ENCODE results near the gene SLC6A5. TPM values are rescaled to one million over a fixed set of nuclear protein-coding genes. Genes with fewer than 3 reads are reported as not detected.

SLC6A5 gene
- total RNA-seq, 2 experiments from 2014 or later, result not detected

DNA sequence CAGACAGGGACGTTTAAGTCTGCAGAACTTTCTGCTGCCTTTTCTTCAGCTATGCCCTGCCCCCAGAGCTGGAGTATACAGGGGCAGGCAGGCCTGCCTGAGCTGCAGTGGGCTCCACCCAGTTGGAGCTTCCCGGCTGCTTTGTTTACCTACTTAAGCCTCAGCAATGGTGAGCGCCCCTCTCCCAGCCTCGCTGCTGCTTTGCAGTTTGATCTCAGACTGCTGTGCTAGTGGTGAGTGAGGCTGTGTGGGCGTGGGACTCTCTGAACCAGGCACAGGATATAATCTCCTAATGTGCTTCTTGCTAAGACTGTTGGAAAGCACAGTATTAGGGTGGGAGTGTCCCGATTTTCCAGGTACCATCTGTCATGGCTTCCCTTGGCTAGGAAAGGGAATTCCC lies 108.5 kb downstream of the SLC6A5 start:
- Histone ChIP-seq H3K9me3 (ENCODE audit: control insufficient read depth in 1 of 2, insufficient read depth in 1 of 2, low read length in 2 of 2) (peaks cover 0 to 6% of the 10 kb centered on the region in 2 experiments), H3K27ac (ENCODE audit: low read depth in 1 of 2, low read length in 2 of 2) (no peak overlapping the region), H3K27me3 (ENCODE audit: control insufficient read depth in 1 of 2, insufficient read depth in 2 of 2, low read length in 2 of 2) (no peaks in the 10 kb centered on the region), H3K36me3 (ENCODE audit: insufficient read depth, low read length) (no peaks in the 10 kb centered on the region), H3K4me1 (ENCODE audit: insufficient read depth, low read length) (no peaks in the 10 kb centered on the region), H3K4me3 (ENCODE audit: low read length) (no peak overlapping the region)
- Mint-ChIP-seq H3K4me1 (ENCODE audit: low read depth) (no peaks in the 10 kb centered on the region), H3K4me3 (no peak overlapping the region), H3K27me3 (no peaks in the 10 kb centered on the region), H3K36me3 (ENCODE audit: low read depth) (no peaks in the 10 kb centered on the region), H3K9me3 (peaks cover 11% of the 10 kb centered on the region), H3K27ac (no peak overlapping the region)
- DNase-seq, result no peak
- intact Hi-C loops (cut with DNase I, micrococcal nuclease), result no loop called here
- no peak for ATAC-seq (ENCODE audit: poor library complexity)
- ChIA-PET POLR2A (no interaction called here), CTCF (no interaction called here)
- TF ChIP-seq, protein P1, sequence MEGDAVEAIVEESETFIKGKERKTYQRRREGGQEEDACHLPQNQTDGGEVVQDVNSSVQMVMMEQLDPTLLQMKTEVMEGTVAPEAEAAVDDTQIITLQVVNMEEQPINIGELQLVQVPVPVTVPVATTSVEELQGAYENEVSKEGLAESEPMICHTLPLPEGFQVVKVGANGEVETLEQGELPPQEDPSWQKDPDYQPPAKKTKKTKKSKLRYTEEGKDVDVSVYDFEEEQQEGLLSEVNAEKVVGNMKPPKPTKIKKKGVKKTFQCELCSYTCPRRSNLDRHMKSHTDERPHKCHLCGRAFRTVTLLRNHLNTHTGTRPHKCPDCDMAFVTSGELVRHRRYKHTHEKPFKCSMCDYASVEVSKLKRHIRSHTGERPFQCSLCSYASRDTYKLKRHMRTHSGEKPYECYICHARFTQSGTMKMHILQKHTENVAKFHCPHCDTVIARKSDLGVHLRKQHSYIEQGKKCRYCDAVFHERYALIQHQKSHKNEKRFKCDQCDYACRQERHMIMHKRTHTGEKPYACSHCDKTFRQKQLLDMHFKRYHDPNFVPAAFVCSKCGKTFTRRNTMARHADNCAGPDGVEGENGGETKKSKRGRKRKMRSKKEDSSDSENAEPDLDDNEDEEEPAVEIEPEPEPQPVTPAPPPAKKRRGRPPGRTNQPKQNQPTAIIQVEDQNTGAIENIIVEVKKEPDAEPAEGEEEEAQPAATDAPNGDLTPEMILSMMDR (IDR thresholded peaks at IDR 0.05), result no peak

Other genes with a start within 250 kb of the SLC6A5 start
- 1 to 10 TPM; 8.1 to 9.8 TPM for gene HTATIP2, start 235.9 kb upstream of the SLC6A5 start, total RNA-seq
- gene PRMT3, start 211.9 kb upstream of the SLC6A5 start, total RNA-seq, result 10 to 100 TPM; 11.2 to 11.8 TPM
- gene NELL1, start 70.0 kb downstream of the SLC6A5 start, total RNA-seq, result not detected